Measurements from ENCODE around the gene PPM1B. TPM values are rescaled to one million over a fixed set of nuclear protein-coding genes. Genes with fewer than 3 reads are reported as not detected.

PPM1B gene
- total and polyA plus RNA-seq, 9 of the 15 experiments (the other 6 are each of a cell fraction or from before 2014, with no cell fraction given): 8.9 to 44.0 (median 28.6) TPM

DNA sequence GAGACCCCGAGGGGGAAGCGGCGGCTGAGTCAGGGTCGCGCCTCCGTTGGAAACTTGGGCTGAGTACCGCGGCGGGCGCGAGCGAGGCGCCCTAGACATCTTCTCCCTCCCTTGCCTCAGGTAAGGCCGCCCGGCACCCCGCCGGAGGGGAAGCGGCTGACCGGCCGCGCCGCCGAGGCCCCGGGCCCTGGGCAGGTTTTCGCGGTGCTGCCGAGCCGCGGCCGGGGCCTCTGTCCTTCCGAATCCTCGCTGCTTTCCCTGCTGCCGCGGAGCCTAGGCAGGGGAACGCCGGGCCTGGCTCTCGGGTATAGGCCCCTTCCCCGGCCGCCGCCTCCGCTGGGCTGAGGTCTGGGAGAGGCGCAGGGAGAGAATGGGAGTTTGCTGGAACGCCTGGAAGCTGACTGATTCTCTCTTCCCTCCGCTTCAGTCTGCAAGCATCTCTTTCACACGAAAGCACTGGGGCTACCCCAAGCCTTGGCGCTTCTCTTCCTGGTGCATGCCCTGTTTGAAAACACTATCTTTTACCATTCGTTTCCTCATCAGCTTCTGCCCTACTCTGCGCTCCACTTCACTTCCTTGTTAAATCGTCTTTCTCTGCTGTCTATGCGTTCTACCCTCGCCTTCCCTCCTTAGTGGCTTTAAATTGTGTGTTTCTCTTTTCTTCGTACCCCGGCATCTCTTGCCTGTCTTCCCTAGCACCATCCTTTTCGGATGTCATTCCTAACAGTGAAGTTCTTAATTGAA, 652 bp downstream of the PPM1B start (continued):
- TF ChIP-seq, protein P1, sequence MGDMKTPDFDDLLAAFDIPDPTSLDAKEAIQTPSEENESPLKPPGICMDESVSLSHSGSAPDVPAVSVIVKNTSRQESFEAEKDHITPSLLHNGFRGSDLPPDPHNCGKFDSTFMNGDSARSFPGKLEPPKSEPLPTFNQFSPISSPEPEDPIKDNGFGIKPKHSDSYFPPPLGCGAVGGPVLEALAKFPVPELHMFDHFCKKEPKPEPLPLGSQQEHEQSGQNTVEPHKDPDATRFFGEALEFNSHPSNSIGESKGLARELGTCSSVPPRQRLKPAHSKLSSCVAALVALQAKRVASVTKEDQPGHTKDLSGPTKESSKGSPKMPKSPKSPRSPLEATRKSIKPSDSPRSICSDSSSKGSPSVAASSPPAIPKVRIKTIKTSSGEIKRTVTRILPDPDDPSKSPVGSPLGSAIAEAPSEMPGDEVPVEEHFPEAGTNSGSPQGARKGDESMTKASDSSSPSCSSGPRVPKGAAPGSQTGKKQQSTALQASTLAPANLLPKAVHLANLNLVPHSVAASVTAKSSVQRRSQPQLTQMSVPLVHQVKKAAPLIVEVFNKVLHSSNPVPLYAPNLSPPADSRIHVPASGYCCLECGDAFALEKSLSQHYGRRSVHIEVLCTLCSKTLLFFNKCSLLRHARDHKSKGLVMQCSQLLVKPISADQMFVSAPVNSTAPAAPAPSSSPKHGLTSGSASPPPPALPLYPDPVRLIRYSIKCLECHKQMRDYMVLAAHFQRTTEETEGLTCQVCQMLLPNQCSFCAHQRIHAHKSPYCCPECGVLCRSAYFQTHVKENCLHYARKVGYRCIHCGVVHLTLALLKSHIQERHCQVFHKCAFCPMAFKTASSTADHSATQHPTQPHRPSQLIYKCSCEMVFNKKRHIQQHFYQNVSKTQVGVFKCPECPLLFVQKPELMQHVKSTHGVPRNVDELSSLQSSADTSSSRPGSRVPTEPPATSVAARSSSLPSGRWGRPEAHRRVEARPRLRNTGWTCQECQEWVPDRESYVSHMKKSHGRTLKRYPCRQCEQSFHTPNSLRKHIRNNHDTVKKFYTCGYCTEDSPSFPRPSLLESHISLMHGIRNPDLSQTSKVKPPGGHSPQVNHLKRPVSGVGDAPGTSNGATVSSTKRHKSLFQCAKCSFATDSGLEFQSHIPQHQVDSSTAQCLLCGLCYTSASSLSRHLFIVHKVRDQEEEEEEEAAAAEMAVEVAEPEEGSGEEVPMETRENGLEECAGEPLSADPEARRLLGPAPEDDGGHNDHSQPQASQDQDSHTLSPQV (IDR thresholded peaks at IDR 0.05): no peak
- TF ChIP-seq, protein P2, sequence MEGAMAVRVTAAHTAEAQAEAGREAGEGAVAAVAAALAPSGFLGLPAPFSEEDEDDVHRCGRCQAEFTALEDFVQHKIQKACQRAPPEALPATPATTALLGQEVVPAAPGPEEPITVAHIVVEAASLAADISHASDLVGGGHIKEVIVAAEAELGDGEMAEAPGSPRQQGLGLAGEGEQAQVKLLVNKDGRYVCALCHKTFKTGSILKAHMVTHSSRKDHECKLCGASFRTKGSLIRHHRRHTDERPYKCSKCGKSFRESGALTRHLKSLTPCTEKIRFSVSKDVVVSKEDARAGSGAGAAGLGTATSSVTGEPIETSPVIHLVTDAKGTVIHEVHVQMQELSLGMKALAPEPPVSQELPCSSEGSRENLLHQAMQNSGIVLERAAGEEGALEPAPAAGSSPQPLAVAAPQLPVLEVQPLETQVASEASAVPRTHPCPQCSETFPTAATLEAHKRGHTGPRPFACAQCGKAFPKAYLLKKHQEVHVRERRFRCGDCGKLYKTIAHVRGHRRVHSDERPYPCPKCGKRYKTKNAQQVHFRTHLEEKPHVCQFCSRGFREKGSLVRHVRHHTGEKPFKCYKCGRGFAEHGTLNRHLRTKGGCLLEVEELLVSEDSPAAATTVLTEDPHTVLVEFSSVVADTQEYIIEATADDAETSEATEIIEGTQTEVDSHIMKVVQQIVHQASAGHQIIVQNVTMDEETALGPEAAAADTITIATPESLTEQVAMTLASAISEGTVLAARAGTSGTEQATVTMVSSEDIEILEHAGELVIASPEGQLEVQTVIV (CRISPR knock-in tag; IDR thresholded peaks at IDR 0.05; ENCODE audit: borderline replicate concordance): no peak
- TF ChIP-seq, protein P3, sequence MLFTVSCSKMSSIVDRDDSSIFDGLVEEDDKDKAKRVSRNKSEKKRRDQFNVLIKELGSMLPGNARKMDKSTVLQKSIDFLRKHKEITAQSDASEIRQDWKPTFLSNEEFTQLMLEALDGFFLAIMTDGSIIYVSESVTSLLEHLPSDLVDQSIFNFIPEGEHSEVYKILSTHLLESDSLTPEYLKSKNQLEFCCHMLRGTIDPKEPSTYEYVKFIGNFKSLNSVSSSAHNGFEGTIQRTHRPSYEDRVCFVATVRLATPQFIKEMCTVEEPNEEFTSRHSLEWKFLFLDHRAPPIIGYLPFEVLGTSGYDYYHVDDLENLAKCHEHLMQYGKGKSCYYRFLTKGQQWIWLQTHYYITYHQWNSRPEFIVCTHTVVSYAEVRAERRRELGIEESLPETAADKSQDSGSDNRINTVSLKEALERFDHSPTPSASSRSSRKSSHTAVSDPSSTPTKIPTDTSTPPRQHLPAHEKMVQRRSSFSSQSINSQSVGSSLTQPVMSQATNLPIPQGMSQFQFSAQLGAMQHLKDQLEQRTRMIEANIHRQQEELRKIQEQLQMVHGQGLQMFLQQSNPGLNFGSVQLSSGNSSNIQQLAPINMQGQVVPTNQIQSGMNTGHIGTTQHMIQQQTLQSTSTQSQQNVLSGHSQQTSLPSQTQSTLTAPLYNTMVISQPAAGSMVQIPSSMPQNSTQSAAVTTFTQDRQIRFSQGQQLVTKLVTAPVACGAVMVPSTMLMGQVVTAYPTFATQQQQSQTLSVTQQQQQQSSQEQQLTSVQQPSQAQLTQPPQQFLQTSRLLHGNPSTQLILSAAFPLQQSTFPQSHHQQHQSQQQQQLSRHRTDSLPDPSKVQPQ (CRISPR knock-in tag; IDR thresholded peaks at IDR 0.05; ENCODE audit: borderline replicate concordance): no peak
- no peak for TF ChIP-seq GABPA (tag; conservative IDR thresholded peaks at IDR 0.05; ENCODE audit: low read depth)
- TF ChIP-seq ZNF644 (tag; IDR thresholded peaks at IDR 0.05; ENCODE audit: low read depth): no peak
- TF ChIP-seq FOXM1 (IDR thresholded peaks at IDR 0.05; ENCODE audit: low read depth): no peak; the same call in 1 of the 2 replicates
- no peak for TF ChIP-seq FOXM1 (CRISPR knock-in tag; IDR thresholded peaks at IDR 0.05; ENCODE audit: low read depth)
- TF ChIP-seq, protein P4, sequence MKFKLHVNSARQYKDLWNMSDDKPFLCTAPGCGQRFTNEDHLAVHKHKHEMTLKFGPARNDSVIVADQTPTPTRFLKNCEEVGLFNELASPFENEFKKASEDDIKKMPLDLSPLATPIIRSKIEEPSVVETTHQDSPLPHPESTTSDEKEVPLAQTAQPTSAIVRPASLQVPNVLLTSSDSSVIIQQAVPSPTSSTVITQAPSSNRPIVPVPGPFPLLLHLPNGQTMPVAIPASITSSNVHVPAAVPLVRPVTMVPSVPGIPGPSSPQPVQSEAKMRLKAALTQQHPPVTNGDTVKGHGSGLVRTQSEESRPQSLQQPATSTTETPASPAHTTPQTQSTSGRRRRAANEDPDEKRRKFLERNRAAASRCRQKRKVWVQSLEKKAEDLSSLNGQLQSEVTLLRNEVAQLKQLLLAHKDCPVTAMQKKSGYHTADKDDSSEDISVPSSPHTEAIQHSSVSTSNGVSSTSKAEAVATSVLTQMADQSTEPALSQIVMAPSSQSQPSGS (CRISPR knock-in tag; IDR thresholded peaks at IDR 0.05): no peak
- TF ChIP-seq ZNF778 (CRISPR knock-in tag; IDR thresholded peaks at IDR 0.05): no peak
- TF ChIP-seq NR2C1 (IDR thresholded peaks at IDR 0.05): peak; percentile 41; the same call in 1 of the 2 replicates
- TF ChIP-seq NR2C1 (tag; IDR thresholded peaks at IDR 0.05): no peak
- no peak for TF ChIP-seq TARDBP (IDR thresholded peaks at IDR 0.05)
- no peak for TF ChIP-seq RFX1 (IDR thresholded peaks at IDR 0.05)
- no peak; the same call in 1 of the 2 replicates for TF ChIP-seq POLR2A (conservative IDR thresholded peaks at IDR 0.05)
- no peak for TF ChIP-seq ZNF175 (CRISPR knock-in tag; IDR thresholded peaks at IDR 0.05; ENCODE audit: low read depth)
- no peak for TF ChIP-seq ETV6 (IDR thresholded peaks at IDR 0.05; ENCODE audit: borderline replicate concordance in 1 of 2, low read depth in 2 of 2, low read length in 1 of 2)
- no peak for TF ChIP-seq ETV6 (CRISPR knock-in tag; IDR thresholded peaks at IDR 0.05; ENCODE audit: borderline replicate concordance)

Data from K562 (cell line).